ENCODE results near the gene OR6J1.

DNA sequence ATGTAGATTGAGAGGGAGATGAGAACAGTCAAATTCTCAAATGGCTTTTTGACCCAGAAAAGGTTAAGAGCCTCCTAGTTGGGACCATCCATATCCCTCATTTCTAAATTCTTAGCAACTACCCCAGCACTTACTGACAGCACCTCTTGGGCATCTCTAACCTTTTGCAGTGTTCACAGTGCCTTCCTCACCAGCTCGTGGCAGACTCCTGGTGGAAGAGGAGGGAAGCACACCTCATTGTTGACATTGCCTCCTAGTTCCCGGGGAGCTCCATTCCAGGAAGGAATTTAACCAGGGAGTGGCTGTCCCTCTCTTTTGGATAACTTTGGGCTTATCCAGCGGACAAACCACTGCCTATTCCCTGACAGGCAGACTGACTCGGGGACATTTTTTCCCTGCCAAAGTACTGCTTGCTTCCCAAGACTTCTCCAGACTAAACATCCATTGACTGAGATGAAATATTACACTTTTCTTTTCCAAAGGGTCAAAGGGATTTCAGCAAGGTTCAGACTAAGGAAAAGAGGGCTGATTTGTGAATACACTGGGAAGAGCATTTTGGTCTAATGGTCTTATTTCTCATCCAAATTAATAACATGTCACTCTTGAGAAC is 9.0 kb upstream of the OR6J1 start:
- TF ChIP-seq POLR2AphosphoS5 (IDR thresholded peaks at IDR 0.05; ENCODE audit: insufficient read depth, low read depth, low read length) (no peak), POLR2A (IDR thresholded peaks at IDR 0.05; ENCODE audit: low read depth, low read length) (no peak)
- TF ChIP-seq, protein P1, sequence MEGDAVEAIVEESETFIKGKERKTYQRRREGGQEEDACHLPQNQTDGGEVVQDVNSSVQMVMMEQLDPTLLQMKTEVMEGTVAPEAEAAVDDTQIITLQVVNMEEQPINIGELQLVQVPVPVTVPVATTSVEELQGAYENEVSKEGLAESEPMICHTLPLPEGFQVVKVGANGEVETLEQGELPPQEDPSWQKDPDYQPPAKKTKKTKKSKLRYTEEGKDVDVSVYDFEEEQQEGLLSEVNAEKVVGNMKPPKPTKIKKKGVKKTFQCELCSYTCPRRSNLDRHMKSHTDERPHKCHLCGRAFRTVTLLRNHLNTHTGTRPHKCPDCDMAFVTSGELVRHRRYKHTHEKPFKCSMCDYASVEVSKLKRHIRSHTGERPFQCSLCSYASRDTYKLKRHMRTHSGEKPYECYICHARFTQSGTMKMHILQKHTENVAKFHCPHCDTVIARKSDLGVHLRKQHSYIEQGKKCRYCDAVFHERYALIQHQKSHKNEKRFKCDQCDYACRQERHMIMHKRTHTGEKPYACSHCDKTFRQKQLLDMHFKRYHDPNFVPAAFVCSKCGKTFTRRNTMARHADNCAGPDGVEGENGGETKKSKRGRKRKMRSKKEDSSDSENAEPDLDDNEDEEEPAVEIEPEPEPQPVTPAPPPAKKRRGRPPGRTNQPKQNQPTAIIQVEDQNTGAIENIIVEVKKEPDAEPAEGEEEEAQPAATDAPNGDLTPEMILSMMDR (IDR thresholded peaks at IDR 0.05; ENCODE audit: extremely low read depth in 1 of 2, insufficient read depth in 1 of 2, low read depth in 1 of 2, low read length in 2 of 2) = peak; percentile 89 to 95
